ENCODE measurements around the gene LANCL1.
"Not testable (repeated sequence)": the region's sequence is repeated elsewhere in the genome, so short reads cannot be mapped to it uniquely, and the experiment has no call there.

The LANCL1 gene

DNA sequence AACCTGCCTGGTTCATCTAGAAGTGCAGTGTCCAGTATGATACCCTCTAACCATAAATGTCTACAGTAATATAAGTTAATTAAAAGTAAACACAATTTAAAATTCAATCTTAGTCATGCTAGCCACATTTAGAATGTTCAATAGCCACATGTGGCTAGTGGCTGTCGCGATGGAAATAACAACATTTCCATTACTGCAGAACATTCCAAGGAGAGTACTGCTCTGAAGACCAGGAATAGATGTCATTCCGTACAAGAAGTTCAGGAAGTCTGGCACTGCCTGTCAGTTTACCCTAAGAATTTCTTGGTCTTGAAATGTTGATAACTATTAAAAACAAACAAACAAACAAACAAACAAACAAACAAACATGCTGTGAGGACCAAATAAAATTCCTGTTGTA, 17.2 kb downstream of the LANCL1 start:
- no peak for DNase-seq

DNA sequence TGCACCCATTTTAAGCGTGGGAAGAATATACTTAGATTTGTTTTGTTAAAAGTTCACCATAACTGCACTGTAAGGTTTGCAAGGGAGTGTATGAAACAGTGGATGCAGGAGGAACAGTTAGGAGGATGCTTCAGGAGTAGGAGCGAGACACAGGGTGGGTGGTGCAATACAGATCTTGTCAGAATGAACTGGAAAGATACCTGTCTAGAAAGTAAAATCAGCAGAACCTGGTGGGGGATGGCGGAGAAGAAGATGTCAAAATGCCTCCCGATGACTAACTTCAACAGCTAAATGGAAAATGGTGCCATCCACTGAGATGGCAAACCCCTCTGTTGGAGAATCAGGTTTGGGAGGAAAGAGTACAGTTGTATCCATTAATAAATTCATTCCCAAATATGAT, 18.2 kb downstream of the LANCL1 start:
- no peak for DNase-seq

GRCh38 chr2:210456571-210456970, 20.0 kb downstream of the LANCL1 start:
- peak in 1 of 3 experiments; percentile 82 for DNase-seq

GRCh38 chr2:210454336-210454735, 22.2 kb downstream of the LANCL1 start:
- no peak for DNase-seq

DNA sequence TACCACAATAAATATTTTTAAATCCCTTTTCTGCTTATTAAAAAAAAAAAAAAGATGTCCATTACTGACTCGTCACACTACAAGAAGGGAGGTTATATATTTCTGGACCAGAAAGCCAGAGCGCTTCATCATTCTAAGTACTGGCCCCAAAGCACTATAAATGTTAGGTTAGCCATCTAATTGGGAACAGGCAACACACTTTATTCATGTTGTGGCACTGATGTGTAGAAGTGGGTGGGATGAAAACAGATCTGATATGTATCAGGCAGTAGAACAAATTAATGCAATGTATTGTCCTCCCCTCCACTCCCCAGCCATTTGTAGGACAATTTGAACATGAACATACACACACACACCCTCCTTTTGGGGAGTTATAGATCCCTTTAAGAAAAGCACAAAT, 24.4 kb downstream of the LANCL1 start:
- no peak for DNase-seq

DNA sequence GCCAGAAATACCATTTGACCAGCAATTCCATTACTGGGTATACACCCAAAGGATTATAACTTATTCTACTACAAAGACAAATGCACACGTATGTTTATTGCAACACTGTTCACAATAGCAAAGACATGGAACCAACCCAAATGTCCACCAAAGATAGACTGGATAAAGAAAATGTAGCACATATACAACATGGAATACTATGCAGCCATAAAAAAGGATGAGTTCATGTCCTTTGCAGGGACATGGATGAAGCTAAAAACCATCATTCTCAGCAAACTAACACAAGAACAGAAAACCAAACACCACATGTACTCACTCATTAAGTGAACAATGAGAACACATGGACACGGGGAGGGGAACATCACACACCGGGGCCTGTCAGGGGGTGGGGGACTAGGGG, 25.6 kb downstream of the LANCL1 start:
- DNase-seq, result not testable (repeated sequence)

DNA sequence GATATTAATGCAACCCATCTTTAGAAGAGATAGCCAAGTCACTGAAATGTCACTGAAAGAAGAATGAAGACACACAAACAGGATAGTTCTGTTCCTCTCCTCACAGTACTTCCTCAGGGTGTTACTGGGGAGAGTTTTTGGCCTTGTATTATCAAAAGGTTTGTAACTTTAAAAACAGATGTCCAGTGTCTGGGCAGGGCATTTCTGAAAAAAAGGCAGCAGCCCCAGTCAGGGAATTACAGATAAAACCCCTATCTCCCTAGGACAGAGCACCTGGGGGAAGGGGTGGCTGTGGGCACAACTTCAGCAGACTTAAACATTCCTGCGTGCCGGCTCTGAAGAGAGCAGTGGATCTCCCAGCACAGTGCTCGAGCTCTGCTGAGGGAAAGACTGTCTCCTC, 30.8 kb downstream of the LANCL1 start:
- no peak for DNase-seq

GRCh38 chr2:210445116-210445707, 31.3 kb downstream of the LANCL1 start:
- DNase-seq, result peak in 2 of 3 experiments; percentile 18 to 44

GRCh38 chr2:210443527-210443926, 33.0 kb downstream of the LANCL1 start:
- peak in 1 of 3 experiments; percentile 53 for DNase-seq

GRCh38 chr2:210442878-210443277, 33.7 kb downstream of the LANCL1 start:
- no peak for DNase-seq

GRCh38 chr2:210442457-210442856, 34.1 kb downstream of the LANCL1 start:
- DNase-seq, result no peak

DNA sequence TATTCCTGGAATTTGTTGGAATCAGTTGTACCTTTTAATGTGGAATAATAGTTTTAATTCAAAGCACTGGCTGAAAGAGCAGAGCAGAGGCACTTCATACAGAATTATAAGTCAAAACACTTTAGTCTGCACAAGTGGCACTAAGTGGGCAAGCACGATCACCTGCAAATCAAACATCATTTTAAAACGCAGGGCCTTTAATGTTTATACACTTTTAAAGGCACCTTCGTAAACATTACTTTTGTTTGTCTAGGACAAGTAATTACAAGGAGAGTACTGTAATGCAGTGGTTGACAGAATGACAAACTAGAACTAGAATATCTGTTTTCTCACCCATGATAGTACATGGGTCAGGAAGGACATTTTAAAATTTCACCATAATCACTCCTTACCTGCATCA, 36.4 kb downstream of the LANCL1 start:
- DNase-seq, result peak; percentile 26 to 73 (median 66)

DNA sequence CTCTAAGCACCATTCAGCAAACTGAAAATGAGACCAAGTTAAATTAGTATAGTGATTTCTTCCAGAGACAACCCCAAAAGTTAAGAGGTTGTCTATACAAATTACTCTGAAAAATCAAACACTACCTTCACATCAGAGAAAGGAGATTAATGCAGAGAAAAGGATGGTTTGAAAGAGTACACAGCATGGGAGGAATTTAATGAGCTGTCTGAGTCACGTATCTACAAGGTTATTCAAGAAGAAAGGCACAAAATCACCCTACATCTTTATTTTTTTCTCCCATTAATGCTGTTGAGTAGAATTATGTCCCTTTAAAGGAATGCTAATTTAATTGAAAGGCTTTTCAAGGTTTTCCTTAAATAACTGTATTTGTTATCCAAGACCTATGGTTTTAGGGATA, 41.1 kb downstream of the LANCL1 start:
- DNase-seq, result no peak

- no peak for DNase-seq
Measured at GRCh38 chr2:210432633-210433032, 43.9 kb downstream of the LANCL1 start.

GRCh38 chr2:210429403-210430137, 47.0 kb downstream of the LANCL1 start:
- DNase-seq, result no peak

- no peak for DNase-seq
Measured at GRCh38 chr2:210428393-210429179, 48.0 kb downstream of the LANCL1 start.

- DNase-seq, result not testable (repeated sequence)
Measured at GRCh38 chr2:210427309-210427708, 49.2 kb downstream of the LANCL1 start.

- no peak for DNase-seq
Measured at GRCh38 chr2:210422366-210422765, 54.2 kb downstream of the LANCL1 start.

GRCh38 chr2:210421916-210422315, 54.6 kb downstream of the LANCL1 start:
- DNase-seq, result no peak

GRCh38 chr2:210412660-210413059, 63.9 kb downstream of the LANCL1 start:
- no peak for DNase-seq

DNA sequence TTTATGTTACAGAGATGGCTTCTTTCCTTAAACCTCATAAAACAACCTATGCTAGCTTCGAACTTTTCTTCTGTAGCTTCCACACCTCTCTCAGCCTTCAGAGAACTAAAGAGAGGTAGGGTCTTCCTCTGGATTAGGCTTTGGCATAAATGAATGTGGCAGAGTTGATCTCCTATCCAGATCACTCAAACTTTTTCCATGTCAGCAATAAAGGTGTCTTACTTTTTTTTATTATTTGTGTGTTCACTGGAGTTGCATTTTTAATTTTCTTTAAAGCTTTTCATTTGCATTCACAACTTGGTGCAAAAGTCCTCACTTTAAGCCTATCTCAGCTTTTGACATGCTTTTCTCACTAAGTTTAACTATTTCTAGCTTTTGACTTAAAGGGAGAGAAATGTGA, 66.0 kb downstream of the LANCL1 start:
- no peak for DNase-seq

GRCh38 chr2:210399440-210400041, 77.0 kb downstream of the LANCL1 start:
- peak in 2 of 3 experiments; percentile 2 to 71 for DNase-seq

- no peak for DNase-seq
Measured at GRCh38 chr2:210392469-210392881, 84.1 kb downstream of the LANCL1 start.

All from NCI-H1417 (cell line).